Endothelial cell of umbilical vein (primary cell): Measurements from ENCODE around the gene HOXB2. TPM values are rescaled to one million over a fixed set of nuclear protein-coding genes. Genes with fewer than 3 reads are reported as not detected.

Experiments
- BruUV-seq: library from RNA; stranded (reverse); fragments of 400-500 nt; replicated peaks from 2 replicates; lab custom pipeline; 2021; lab: Mats Ljungman, UMichigan
- CTCF ChIA-PET: fragments of 300-600, 350-600 bp; sonication (Branson Sonifier 250); formaldehyde crosslinking; loops from one replicate; lab custom pipeline; 2021; ENCODE audit warnings: antibody characterized with exemption, inconsistent platforms; lab: Charles Lee
- POLR2A ChIA-PET: fragments of 300-600, 350-600 bp; sonication (Branson Sonifier 250); formaldehyde crosslinking; loops from one replicate; lab custom pipeline; 2021; ENCODE audit warnings: antibody characterized with exemption, inconsistent platforms; lab: Charles Lee
- DNase-seq: peaks from one replicate; pipeline ENCODE4 v3.0.0-alpha.2; 2011; ENCODE audit warnings: low read depth, low spot score
- FAIRE-seq: peaks from 2 replicates; lab custom pipeline; 2011; peaks lifted over from hg19 to GRCh38; lab: Jason Lieb, UNC
- H2AFZ ChIP-seq: 2 replicates; pipeline ENCODE4 v1.6.0; 2012; ENCODE audit warnings: low read depth, low read length, control low read depth, inconsistent platforms
- H3K27ac ChIP-seq: 2 replicates; pipeline ENCODE4 v1.5.1; 2011; ENCODE audit warnings: low read depth, mild to moderate bottlenecking, control low read depth, low read length, moderate library complexity; ENCODE audit not compliant: insufficient read depth
- H3K27me3 ChIP-seq, 2 experiments: 2 replicates each; pipeline versions ENCODE4 v1.6.0 to v1.6.1; 2011; ENCODE audit warnings: low read length in 2 of 2, mixed read lengths in 1 of 2; ENCODE audit not compliant: control insufficient read depth in 2 of 2, insufficient read depth in 2 of 2
- H3K36me3 ChIP-seq, 2 experiments: 2 replicates in 1 of 2; 3 replicates in 1 of 2; pipeline ENCODE4 v1.5.1; 2011; ENCODE audit warnings: low read length in 2 of 2, mild to moderate bottlenecking in 1 of 2, moderate library complexity in 1 of 2; ENCODE audit not compliant: control insufficient read depth in 2 of 2, insufficient read depth in 2 of 2; ENCODE audit errors: extremely low read depth in 1 of 2
- H3K4me1 ChIP-seq: 3 replicates; pipeline ENCODE4 v1.5.1; 2011; ENCODE audit warnings: mild to moderate bottlenecking, low read length; ENCODE audit not compliant: control insufficient read depth, insufficient read depth; ENCODE audit errors: extremely low read depth
- H3K4me2 ChIP-seq: 2 replicates; pipeline ENCODE4 v1.6.1; 2011; ENCODE audit warnings: low read length, control low read depth, mixed read lengths; ENCODE audit not compliant: insufficient read depth
- H3K4me3 ChIP-seq, 3 experiments: fragments of 200-600 bp in 1 of 3; sonication (generic), shearing (Covaris generic) in 1 of 3; replicated peaks in 1 of 3; 2 replicates each; pipeline ENCODE4 v1.5.1; 2011 to 2016; ENCODE audit warnings: control low read depth in 3 of 3, low read length in 3 of 3, mild to moderate bottlenecking in 2 of 3, inconsistent platforms in 1 of 3, low read depth in 1 of 3, moderate library complexity in 1 of 3; ENCODE audit not compliant: insufficient read depth in 1 of 3
- H3K79me2 ChIP-seq: 2 replicates; pipeline ENCODE4 v1.6.0; 2012; ENCODE audit warnings: low read length, inconsistent platforms; ENCODE audit not compliant: control insufficient read depth, insufficient read depth
- H3K9ac ChIP-seq: replicated peaks from 2 replicates; pipeline ENCODE3; 2011; ENCODE audit warnings: low read length, control low read depth; ENCODE audit not compliant: insufficient read depth; ENCODE audit errors: extremely low read depth
- H3K9me1 ChIP-seq: replicated peaks from 3 replicates; pipeline ENCODE4 v1.6.0; 2011; ENCODE audit warnings: mild to moderate bottlenecking, low read length; ENCODE audit not compliant: control insufficient read depth, insufficient read depth; ENCODE audit errors: extremely low read depth
- H3K9me3 ChIP-seq: replicated peaks from 2 replicates; pipeline ENCODE4 v1.5.1; 2012; ENCODE audit warnings: low read length, inconsistent platforms; ENCODE audit not compliant: control insufficient read depth, insufficient read depth
- H4K20me1 ChIP-seq: replicated peaks from 2 replicates; pipeline ENCODE3; 2011; ENCODE audit warnings: mild to moderate bottlenecking, low read length; ENCODE audit not compliant: control insufficient read depth, insufficient read depth; ENCODE audit errors: extremely low read depth
- CTCF ChIP-seq, 2 donors: IDR thresholded peaks; 1 replicate in 1 of 2; 2 replicates in 1 of 2; pipeline ENCODE4 v1.5.1; 2011; ENCODE audit warnings: low read length in 2 of 2, mild to moderate bottlenecking in 2 of 2, moderate library complexity in 2 of 2, control low read depth in 1 of 2, inconsistent platforms in 1 of 2, low read depth in 1 of 2; ENCODE audit not compliant: insufficient read depth in 1 of 2; ENCODE audit errors: extremely low read depth in 1 of 2
- EZH2 ChIP-seq: IDR thresholded peaks from 2 replicates; pipeline ENCODE4 v1.6.1; 2012; ENCODE audit warnings: borderline replicate concordance, low read depth, mild to moderate bottlenecking, moderate library complexity, low read length, inconsistent platforms; ENCODE audit not compliant: severe bottlenecking
- FOS ChIP-seq: IDR thresholded peaks from 2 replicates; pipeline ENCODE4 v1.6.1; 2011; ENCODE audit warnings: mild to moderate bottlenecking, low read length, moderate library complexity, borderline replicate concordance; ENCODE audit not compliant: insufficient read depth
- GATA2 ChIP-seq: IDR thresholded peaks from 2 replicates; pipeline ENCODE4 v1.7.0; 2011; ENCODE audit warnings: low read depth, mild to moderate bottlenecking, moderate library complexity, mixed read lengths, low read length; ENCODE audit not compliant: insufficient read length, insufficient read depth
- JUN ChIP-seq: IDR thresholded peaks from 2 replicates; pipeline ENCODE4 v1.6.1; 2011; ENCODE audit warnings: borderline replicate concordance, low read depth; ENCODE audit not compliant: insufficient read length, insufficient read depth
- MAX ChIP-seq: IDR thresholded peaks from 2 replicates; pipeline ENCODE4 v1.6.1; 2011; ENCODE audit not compliant: insufficient read depth, insufficient read length
- MYC ChIP-seq: IDR thresholded peaks from one replicate; pipeline ENCODE4 v1.6.1; 2011; ENCODE audit warnings: mild to moderate bottlenecking, low read depth, low read length
- POLR2A ChIP-seq: IDR thresholded peaks from 2 replicates; pipeline ENCODE4 v1.6.1; 2012; ENCODE audit warnings: low read depth, mild to moderate bottlenecking, control low read depth, low read length
- POLR2AphosphoS5 ChIP-seq: IDR thresholded peaks from 2 replicates; pipeline ENCODE4 v1.6.1; 2012; ENCODE audit warnings: low read depth, mild to moderate bottlenecking, control low read depth, low read length, moderate library complexity; ENCODE audit not compliant: insufficient read depth
- dilution Hi-C: fragments of 300-500 bp; cut with MboI; formaldehyde crosslinking; loops from one replicate; pipeline ENCODE4 v1.15.0; 2019; ENCODE audit warnings: low sequenced_read_pairs; ENCODE audit not compliant: extremely low pct_ligation_motif_present
- intact Hi-C: fragments of 100-400 bp; cut with micrococcal nuclease; formaldehyde crosslinking; loops from one replicate; pipeline ENCODE4 v1.10.0; 2022
- polyA plus RNA-seq, 4 experiments: library from polyadenylated mRNA; depleted of rRNA in 3 of 4; stranded (reverse) in 3 of 4; unstranded in 1 of 4; fragments of >200 nt; gene quantifications; 2 replicates each; pipeline versions ENCODE4 v1.2.1 to v1.2.3, GENCODE V29; 2011 to 2012; ENCODE audit warnings: missing spikeins in 1 of 4
- total RNA-seq: library from RNA; stranded (reverse); gene quantifications from 2 replicates; pipeline ENCODE4 v1.2.3, GENCODE V29; 2021

HOXB2 gene
- total and polyA plus RNA-seq, 2 donors (not counting 3 experiments of a cell fraction or from before 2014, with no cell fraction given), result 14.1 to 23.3 TPM

- H3K79me2 ChIP-seq, result peaks cover 93% of the 10 kb centered on the region
- no TSS peak for BruUV-seq
- peak; percentile 77 for DNase-seq
- H3K9ac ChIP-seq, result peak overlapping the region; percentile 55
- H3K36me3 ChIP-seq, result peaks cover 0 to 2% of the 10 kb centered on the region in 2 experiments
- no peak for TF ChIP-seq JUN
- TF ChIP-seq POLR2A, result no peak
- no peak for TF ChIP-seq MYC
- TF ChIP-seq CTCF (IDR thresholded peaks at IDR 0.05; ENCODE audit: extremely low read depth in 1 of 2, insufficient read depth in 1 of 2, low read depth in 1 of 2, low read length in 2 of 2), result no peak
- no peak for TF ChIP-seq MAX
- TF ChIP-seq GATA2, result no peak
- TF ChIP-seq POLR2AphosphoS5, result no peak
- no peak for TF ChIP-seq EZH2
- no peak for TF ChIP-seq FOS
- peak overlapping the region; percentile 89 for H3K4me2 ChIP-seq
- ChIA-PET POLR2A (interaction anchor here (0.7 kb wide), 1 partner anchor 13 kb away, joined by 6 read pairs; no protein-coding TSS in a partner anchor), CTCF (interaction anchor here (0.6 to 1.2 kb wide), 4 partner anchors 12 to 229 kb away, joined by 3 to 6 read pairs (median 3); no protein-coding TSS in a partner anchor)
- FAIRE-seq, result no peak
- H3K4me3 ChIP-seq, result peak overlapping the region; percentile 51 to 69 (median 67)
- no peaks in the 10 kb centered on the region for H3K9me3 ChIP-seq
- peak overlapping the region; percentile 71 for H3K27ac ChIP-seq
- intact Hi-C loops (no loop called here), dilution Hi-C loops (no loop called here)
- H4K20me1 ChIP-seq, result no peaks in the 10 kb centered on the region
- no peak overlapping the region for H2AFZ ChIP-seq
- H3K27me3 ChIP-seq, result no peaks in the 10 kb centered on the region
- H3K9me1 ChIP-seq, result no peaks in the 10 kb centered on the region
- H3K4me1 ChIP-seq, result peaks cover 57% of the 10 kb centered on the region
These were observed 34.5 kb upstream of the HOXB2 start for GRCh38 chr17:48579471-48579759.
